Gastroesophageal sphincter (tissue), 4 donors: ENCODE measurements around the gene TMEM207. TPM values are rescaled to one million over a fixed set of nuclear protein-coding genes. Genes with fewer than 3 reads are reported as not detected.

Experiments
- ATAC-seq: fragments of 150-250 bp; one replicate; pipeline ENCODE4 v1.9.1; 2016; ENCODE audit warnings: mild to moderate bottlenecking, moderate library complexity
- H3K27ac ChIP-seq, 4 donors: fragments of 200-600 bp; sonication (generic) in 3 of 4; 1 replicate in 3 of 4; 2 replicates in 1 of 4; pipeline ENCODE4 v1.5.1; 2016 to 2019
- H3K27me3 ChIP-seq: fragments of 200-600 bp; sonication (generic); one replicate; pipeline ENCODE4 v1.5.1; 2019
- H3K36me3 ChIP-seq, 2 donors: fragments of 200-600 bp; sonication (generic); one replicate each; pipeline ENCODE4 v1.5.1; 2019; ENCODE audit warnings: control low read depth in 1 of 2
- H3K4me1 ChIP-seq, 3 donors: fragments of 200-600 bp; sonication (generic); 1 replicate in 2 of 3; 2 replicates in 1 of 3; pipeline ENCODE4 v1.5.1; 2016 to 2019; ENCODE audit warnings: control low read depth in 2 of 3
- H3K4me3 ChIP-seq, 2 donors: fragments of 200-600 bp; sonication (generic); one replicate each; pipeline ENCODE4 v1.5.1; 2019; ENCODE audit warnings: mild to moderate bottlenecking in 1 of 2, moderate library complexity in 1 of 2
- H3K9me3 ChIP-seq, 3 donors: fragments of 200-600 bp; sonication (generic); one replicate each; pipeline ENCODE4 v1.5.1; 2017 to 2019; ENCODE audit warnings: control low read depth in 2 of 3
- EP300 ChIP-seq: sonication (generic); formaldehyde crosslinking; IDR thresholded peaks from one replicate; pipeline ENCODE4 v1.6.1; 2017; ENCODE audit warnings: antibody characterized with exemption, mild to moderate bottlenecking
- POLR2A ChIP-seq, 2 donors: fragments of 450-650 bp; IDR thresholded peaks; one replicate each; pipeline ENCODE4 v1.6.1; 2017; ENCODE audit warnings: antibody characterized with exemption in 2 of 2, mild to moderate bottlenecking in 2 of 2, moderate library complexity in 1 of 2
- POLR2AphosphoS5 ChIP-seq: sonication (generic); formaldehyde crosslinking; IDR thresholded peaks from one replicate; pipeline ENCODE4 v1.6.1; 2017; ENCODE audit warnings: antibody characterized with exemption
- WGBS, 2 donors: methylation state at CpG; one replicate each; pipeline ENCODE4 v1.1.5; 2018; ENCODE audit warnings: low coverage in 1 of 2; 5-methylcytosine and 5-hydroxymethylcytosine counted together
- total RNA-seq, 4 donors: library from RNA; depleted of rRNA; stranded (reverse); fragments of >200 nt; gene quantifications; one replicate each; pipeline ENCODE4 v1.1.0, GENCODE V29; 2016
- TF ChIP-seq, protein P1 (sequence below), 4 experiments: fragments of 200-600 bp in 2 of 4; fragments of 450-650 bp in 2 of 4; sonication (generic) in 1 of 4; IDR thresholded peaks; one replicate each; pipeline ENCODE4 v1.5.1; 2017 to 2019; ENCODE audit warnings: antibody characterized with exemption in 4 of 4, mild to moderate bottlenecking in 2 of 4, moderate library complexity in 2 of 4

TMEM207 gene
- total RNA-seq, 4 donors from 2014 or later: not detected

DNA sequence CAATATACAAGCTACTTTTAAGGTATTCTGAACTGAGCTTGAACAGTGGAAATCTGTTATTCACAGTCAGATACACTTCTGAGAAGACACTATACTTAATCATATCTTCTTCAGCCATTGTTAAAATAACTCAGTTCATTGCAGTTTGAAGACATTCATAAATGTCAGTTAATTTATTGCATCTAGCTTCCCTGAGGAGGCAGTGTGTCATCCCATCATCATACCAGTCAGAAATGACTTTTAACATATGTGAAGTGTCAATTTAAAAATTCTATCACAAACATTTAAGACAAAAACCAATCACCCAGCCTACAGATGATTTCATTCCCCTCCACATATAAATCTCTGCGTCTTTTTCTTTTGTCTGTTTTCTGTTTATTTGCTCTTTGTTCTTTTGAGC lies 7.5 kb downstream of the TMEM207 start:
- TF ChIP-seq EP300 (no peak), POLR2A (IDR thresholded peaks at IDR 0.05) (no peak), POLR2AphosphoS5 (no peak)
- TF ChIP-seq, protein P1, sequence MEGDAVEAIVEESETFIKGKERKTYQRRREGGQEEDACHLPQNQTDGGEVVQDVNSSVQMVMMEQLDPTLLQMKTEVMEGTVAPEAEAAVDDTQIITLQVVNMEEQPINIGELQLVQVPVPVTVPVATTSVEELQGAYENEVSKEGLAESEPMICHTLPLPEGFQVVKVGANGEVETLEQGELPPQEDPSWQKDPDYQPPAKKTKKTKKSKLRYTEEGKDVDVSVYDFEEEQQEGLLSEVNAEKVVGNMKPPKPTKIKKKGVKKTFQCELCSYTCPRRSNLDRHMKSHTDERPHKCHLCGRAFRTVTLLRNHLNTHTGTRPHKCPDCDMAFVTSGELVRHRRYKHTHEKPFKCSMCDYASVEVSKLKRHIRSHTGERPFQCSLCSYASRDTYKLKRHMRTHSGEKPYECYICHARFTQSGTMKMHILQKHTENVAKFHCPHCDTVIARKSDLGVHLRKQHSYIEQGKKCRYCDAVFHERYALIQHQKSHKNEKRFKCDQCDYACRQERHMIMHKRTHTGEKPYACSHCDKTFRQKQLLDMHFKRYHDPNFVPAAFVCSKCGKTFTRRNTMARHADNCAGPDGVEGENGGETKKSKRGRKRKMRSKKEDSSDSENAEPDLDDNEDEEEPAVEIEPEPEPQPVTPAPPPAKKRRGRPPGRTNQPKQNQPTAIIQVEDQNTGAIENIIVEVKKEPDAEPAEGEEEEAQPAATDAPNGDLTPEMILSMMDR (IDR thresholded peaks at IDR 0.05): no peak
- Histone ChIP-seq H3K4me1 (no peaks in the 10 kb centered on the region), H3K27ac (no peak overlapping the region), H3K9me3 (no peaks in the 10 kb centered on the region), H3K4me3 (no peak overlapping the region), H3K27me3 (no peaks in the 10 kb centered on the region), H3K36me3 (no peaks in the 10 kb centered on the region)
- WGBS, 2 donors: 71 to 100% methylated on average over 1 of the region's 1 CpG
- ATAC-seq: no peak

- TF ChIP-seq, protein P1 (IDR thresholded peaks at IDR 0.05): no peak
- no peak for TF ChIP-seq EP300
- TF ChIP-seq POLR2A (IDR thresholded peaks at IDR 0.05): no peak
- TF ChIP-seq POLR2AphosphoS5: no peak
These were observed 13.4 kb downstream of the TMEM207 start for GRCh38 chr3:190436331-190436730.

DNA sequence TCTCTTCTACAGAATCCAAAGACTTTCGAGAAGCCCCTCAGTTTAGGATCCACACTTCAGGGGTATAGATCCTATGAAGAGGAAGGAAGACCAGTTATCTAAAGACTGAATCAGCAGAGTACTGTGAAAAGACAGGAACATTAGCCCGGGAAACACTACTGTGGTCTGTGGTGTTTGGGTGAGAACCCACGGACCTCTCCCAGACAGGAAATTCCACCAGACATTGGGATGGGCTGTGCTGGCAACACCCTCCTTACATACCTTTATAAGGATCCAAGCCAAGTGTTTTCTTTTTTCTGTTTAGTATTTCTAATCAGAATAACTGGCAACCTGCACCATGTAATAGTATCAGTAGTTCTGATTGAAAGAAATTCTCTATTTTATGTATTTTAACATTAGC lies 14.1 kb downstream of the TMEM207 start:
- Histone ChIP-seq H3K27me3 (no peaks in the 10 kb centered on the region), H3K36me3 (no peaks in the 10 kb centered on the region), H3K4me3 (no peak overlapping the region), H3K27ac (no peak overlapping the region), H3K4me1 (no peaks in the 10 kb centered on the region), H3K9me3 (no peaks in the 10 kb centered on the region)
- TF ChIP-seq EP300 (no peak), POLR2AphosphoS5 (no peak), POLR2A (IDR thresholded peaks at IDR 0.05) (no peak)
- TF ChIP-seq, protein P1 (IDR thresholded peaks at IDR 0.05): no peak
- WGBS, 2 donors: 50 to 65% methylated on average over 2 of the region's 3 CpGs
- no peak for ATAC-seq

More at GRCh38 chr3:190436331-190436730, 13.4 kb downstream of the TMEM207 start:
- Histone ChIP-seq H3K27me3 (no peaks in the 10 kb centered on the region), H3K36me3 (no peaks in the 10 kb centered on the region), H3K27ac (no peak overlapping the region), H3K4me3 (no peak overlapping the region), H3K4me1 (no peaks in the 10 kb centered on the region), H3K9me3 (no peaks in the 10 kb centered on the region)
- ATAC-seq: no peak
- 56 to 94% methylated on average over 1 to 2 of the region's 2 CpGs for WGBS, 2 donors

- Histone ChIP-seq H3K4me1 (no peaks in the 10 kb centered on the region), H3K36me3 (no peaks in the 10 kb centered on the region), H3K27me3 (no peaks in the 10 kb centered on the region), H3K27ac (no peak overlapping the region), H3K9me3 (no peaks in the 10 kb centered on the region), H3K4me3 (no peak overlapping the region)
- TF ChIP-seq POLR2AphosphoS5 (no peak), POLR2A (IDR thresholded peaks at IDR 0.05) (no peak), EP300 (no peak)
- TF ChIP-seq, protein P1 (IDR thresholded peaks at IDR 0.05): no peak
- ATAC-seq: no peak
- 88 to 90% methylated on average over 4 of the region's 4 CpGs for whole genome bisulfite sequencing, 2 donors
These were observed 16.1 kb downstream of the TMEM207 start for GRCh38 chr3:190433626-190434025.

- H3K36me3 ChIP-seq: no peaks in the 10 kb centered on the region
- no peaks in the 10 kb centered on the region for H3K9me3 ChIP-seq
- no peak overlapping the region for H3K4me3 ChIP-seq
- H3K4me1 ChIP-seq: no peaks in the 10 kb centered on the region
- ATAC-seq: no peak
- no peaks in the 10 kb centered on the region for H3K27me3 ChIP-seq
- no peak overlapping the region for H3K27ac ChIP-seq
- TF ChIP-seq POLR2AphosphoS5: no peak
- TF ChIP-seq, protein P1 (IDR thresholded peaks at IDR 0.05): no peak
- TF ChIP-seq EP300: no peak
- no peak for TF ChIP-seq POLR2A (IDR thresholded peaks at IDR 0.05)
These were observed 17.5 kb downstream of the TMEM207 start for GRCh38 chr3:190432216-190432615.
